ENCODE data around the gene FAU. TPM values are rescaled to one million over a fixed set of nuclear protein-coding genes. Genes with fewer than 3 reads are reported as not detected.

Gene FAU
- 358 and 363 TPM in 2 replicates for total RNA-seq

DNA sequence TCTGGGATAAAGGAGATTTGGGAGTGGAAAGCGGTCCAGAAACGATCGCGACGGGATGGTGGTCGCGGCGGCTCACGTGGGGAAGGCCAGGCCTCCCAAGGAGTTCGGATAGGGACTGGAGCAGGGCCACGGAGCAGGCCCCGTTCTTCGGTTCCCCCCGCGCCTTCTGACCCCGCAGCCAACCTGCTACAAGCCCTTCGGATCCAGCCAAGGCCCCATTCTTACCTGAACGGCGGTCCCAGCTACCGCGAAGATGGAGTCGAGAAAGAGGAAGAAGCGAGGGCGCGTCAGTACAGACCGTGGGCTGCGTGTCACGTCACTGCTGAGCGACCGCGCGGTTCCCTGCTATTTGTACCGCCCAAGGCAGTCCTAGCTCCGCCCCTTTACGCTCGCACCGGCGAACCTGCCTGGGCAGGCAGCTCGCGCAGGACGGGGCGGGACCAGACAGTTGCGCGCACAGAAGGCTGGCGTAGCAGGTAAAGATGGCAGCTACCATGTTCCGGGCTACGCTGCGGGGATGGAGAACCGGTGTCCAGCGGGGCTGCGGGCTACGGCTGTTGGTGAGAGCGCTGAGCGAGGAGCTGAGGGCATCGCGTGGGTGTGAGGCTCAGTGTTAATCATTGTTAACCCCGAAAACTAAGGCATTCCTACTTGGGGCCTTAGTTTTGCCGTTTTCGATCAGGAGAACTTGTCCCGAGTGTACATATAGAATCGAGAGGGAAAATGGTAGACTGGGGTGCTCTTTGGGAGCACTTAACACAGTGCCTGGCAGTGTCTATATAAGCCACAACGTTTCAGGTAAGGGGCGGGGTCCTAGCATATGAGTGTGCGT lies at the start of gene FAU, which contains the start of gene MRPL49:
Gene FAU, minus strand, starts transcription at position 270 of the 832 bp plus-strand sequence. CDS start 321 bp downstream, outside the sequence.
Gene MRPL49, plus strand, starts transcription at position 457 of the 832 bp plus-strand sequence. Its CDS starts 26 bp downstream, at position 483.

DNA sequence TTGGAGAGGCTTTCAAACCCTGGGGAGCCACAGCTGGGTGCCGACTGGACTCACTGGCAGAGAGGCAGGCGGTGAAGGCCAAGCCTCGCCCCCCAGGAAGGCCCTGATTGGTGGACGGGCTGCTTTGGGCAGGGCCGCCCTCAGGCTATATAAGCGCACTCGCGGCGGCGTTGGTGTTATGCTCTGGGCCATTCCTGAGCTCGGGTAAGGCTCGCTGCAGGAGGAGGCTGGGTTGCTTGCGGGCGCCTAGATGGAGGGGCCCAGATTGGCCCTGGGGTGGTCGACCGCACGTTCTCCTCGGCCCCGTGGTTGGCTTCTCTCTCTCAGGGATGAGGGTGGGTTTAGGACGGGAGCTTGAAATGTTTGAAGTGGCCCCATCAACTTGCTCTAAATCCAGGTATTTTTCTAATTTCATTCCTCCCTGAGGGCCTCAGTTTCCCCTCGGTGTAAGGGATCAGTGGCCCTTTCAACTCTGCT lies 48.2 kb upstream of the FAU start, which contains the start of gene SPDYC:
Gene SPDYC, plus strand, starts transcription at position 176 of the 477 bp plus-strand sequence. CDS start 1,125 bp downstream, outside the sequence.

DNA sequence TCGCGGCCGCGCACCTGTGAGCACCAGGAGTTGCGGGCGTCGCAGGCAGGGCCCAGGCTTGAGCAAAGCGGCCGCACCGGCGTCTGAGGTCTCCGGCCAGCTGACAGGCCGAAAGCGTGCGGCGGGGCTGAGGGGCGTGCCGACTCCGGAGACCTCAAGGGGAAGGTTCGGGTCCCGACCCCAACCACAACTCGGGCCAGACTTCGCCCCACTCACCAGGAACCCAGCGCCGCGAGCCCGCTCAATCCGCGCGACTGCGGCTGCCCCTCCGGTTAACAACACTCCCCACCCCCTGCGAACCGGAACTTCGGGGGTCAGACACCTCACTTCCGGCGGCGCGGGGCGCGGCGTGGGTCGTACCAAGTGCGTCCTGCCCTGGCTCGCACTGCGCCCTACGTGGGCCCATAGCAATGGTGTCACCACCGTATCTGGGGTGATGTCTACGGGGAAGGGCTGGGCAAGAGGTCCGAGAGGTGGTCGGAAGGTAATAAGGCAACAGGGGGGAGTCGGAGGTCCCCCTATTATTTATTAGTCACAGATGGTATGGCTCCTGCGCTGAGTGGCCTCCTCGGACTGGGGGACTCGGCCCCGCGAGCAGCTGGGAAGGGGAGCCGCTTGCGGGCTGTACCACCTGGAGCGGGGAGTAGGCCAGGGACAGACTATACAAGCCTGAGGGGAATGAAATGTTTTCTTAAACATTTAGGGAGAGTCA lies 12.5 kb upstream of the FAU start, which contains the start of gene SYVN1:
Gene SYVN1, minus strand, starts transcription at position 280 of the 712 bp plus-strand sequence. CDS start 918 bp downstream, outside the sequence.

DNA sequence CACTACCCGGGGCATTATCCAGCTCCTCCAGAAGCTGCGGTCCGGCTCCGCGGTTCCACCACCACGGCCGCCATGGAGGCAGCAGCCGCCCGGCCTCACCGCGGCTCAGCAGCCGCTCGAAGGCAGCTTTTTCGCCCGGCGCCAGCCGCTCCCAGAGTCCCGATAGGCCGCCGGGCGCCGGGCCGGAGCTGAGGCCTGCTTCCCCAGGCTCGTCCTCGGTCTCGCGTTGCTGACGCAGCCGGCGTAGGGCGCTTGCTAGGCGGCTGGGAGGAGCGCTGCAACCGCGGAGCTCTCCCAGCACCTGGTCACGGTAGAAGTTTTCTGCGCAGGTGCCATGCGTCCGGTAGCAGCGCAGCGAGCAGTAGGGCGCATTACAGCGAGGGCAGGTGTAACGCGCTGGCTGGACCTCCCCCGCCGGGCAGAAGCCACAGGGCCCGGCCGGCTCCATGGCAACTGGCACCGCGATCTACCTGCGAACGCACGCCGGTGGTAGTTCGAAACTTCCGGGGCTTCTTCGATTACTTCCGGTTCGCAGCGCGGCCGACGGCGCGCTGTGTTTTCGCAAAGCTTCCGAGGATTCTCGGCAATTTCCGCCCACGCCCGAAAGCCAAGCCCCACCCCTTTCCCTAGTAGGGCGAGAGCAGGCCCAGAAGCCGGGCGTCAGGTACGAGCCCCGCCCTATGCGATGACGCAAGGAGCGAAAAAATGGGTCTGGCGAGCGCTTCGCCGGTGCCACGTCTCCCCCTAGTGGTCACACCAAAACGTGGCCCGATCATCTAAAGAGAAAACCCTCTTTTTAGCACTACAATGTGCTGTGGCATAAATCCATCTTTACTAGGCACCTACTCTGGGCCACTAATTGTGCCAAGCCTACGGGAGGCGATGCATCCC lies 4.5 kb downstream of the FAU start, which contains the start of gene ZNHIT2:
Gene ZNHIT2, minus strand, starts transcription at position 496 of the 891 bp plus-strand sequence. Its CDS starts 48 bp downstream, at position 448.

DNA sequence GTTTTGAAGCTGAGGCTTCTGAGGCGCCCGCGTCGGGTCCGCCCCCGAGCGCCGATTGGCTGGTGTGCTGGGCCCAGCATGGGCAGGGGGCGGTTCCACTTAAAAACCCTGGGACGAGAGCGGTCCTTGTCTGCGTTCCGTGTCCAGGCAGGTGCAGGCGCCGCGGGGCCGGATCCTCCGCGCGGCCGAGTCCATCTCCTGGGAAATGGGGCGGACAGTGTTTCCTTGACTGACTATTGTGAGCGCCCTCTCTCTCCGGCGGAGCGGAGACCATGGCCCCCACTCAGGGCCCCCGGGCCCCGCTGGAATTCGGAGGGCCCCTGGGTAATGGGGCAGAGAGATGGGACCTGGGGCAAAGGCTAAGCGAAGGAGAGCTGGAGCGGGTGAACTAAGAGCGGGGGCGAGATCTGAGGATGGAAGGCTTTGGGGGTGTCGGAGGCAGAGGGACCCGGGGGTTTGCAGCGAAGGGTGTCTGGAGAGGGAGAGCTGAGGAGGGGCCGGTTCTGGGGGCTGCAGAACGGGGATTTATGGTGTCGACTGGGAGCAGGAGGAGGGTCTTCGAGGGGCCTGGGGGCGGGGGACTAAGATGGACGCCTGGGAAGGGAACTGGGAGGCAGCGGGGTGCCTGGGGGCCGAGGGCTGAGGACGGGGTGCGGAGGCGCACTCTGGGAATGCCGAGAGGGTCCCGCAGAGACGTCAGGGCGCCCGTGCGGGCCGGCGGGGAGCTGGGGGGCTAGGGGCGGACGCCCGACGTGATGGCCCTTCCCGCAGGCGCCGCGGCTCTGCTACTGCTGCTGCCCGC lies 10.0 kb downstream of the FAU start, which contains the start of gene TM7SF2:
Gene TM7SF2, plus strand, starts transcription at position 129 of the 802 bp plus-strand sequence. Its CDS starts 144 bp downstream, at position 273.

DNA sequence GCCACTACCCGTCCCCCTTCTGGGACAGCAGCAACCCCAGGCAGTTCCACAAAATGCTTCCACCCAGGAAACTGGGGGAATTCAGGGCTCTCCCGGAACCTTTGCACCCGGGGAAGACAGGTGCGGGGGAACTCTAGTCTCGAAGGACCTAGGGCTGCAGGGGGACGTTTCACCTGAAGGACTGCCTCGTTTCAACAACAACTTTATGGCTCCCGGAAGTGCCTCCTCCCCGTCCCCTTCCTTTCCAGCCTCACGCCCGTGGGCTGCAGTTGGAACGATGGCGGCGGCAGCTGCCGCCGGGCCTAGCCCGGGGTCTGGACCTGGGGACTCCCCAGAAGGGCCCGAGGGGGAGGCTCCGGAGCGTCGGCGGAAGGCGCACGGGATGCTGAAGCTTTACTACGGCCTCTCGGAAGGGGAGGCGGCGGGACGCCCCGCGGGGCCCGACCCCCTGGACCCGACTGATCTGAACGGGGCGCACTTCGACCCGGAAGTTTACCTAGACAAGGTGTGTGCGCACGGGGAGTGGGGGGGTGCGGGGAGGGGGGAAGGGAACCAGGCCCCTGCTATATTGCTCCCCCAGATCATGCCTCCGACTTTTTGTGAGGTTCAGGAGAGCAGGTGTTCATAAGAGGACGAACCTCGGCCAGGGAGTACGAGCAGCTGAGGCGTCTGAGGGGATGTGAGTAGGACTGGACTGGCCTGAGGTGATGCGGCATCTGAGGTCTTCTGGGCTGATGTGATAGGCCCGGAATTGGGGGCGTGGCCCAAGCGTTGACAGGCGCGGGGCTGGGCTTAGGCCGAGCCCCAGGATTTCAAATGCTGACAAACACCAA lies 25.7 kb downstream of the FAU start, which contains the start of gene VPS51:
Gene VPS51, plus strand, starts transcription at position 241 of the 833 bp plus-strand sequence. Its CDS starts 37 bp downstream, at position 278.

DNA sequence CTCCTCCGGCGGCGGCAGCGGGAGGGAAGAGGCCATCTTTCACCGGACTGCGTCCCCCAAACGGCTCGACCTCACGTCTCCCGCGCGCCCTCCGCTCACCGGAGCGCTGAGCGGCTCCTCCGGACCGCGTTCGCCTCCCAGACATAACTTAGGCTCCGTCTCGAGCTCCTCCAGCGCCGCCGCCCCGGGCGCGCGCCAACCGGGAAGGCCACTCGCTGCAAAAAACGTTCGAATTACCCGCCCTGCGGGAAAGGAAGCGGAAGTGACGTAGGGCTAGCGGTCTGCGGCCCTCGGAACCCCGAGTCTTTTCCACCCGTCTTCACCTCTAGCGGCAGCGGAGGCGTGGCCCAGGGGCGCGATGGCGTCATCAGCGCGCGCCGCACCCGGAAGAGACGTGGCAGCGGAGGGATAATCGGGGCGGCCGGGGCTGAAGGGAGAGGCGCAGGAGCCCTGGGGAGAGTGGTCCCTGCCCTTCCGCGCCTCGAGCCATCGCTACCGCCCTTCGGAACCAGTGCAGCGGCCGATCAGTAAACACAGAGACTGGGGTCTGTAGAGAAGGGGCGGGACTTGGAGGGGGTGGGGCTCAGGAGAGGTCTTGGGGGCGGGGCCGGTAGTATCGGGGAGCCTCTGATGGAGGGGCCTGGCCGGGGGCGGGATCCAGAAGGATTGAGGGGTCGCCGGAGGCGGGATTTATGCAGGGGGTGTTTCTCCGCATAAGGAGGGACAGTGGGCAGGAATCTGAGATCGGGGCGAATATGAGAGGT lies 37.9 kb downstream of the FAU start, which contains the start of the genes CDCA5 and ZFPL1:
Gene CDCA5, minus strand, starts transcription at position 207 of the 764 bp plus-strand sequence. Its CDS starts 62 bp downstream, at position 145.
Gene ZFPL1, plus strand, starts transcription at position 389 of the 764 bp plus-strand sequence. CDS start 477 bp downstream, outside the sequence.

Other genes starting within 250 kb of the FAU start
- gene EHD1, start 243.5 kb downstream of the FAU start, total RNA-seq = 41.6 and 107 TPM in 2 replicates
- gene ATG2A, start 204.9 kb downstream of the FAU start, total RNA-seq = 11.7 and 13.5 TPM in 2 replicates
- gene PPP2R5B, start 197.4 kb downstream of the FAU start, total RNA-seq = 6.0 and 28.2 TPM in 2 replicates
- gene GPHA2, start 186.2 kb downstream of the FAU start, total RNA-seq = not detected in 2 replicates
- gene MAJIN, start 150.0 kb downstream of the FAU start, total RNA-seq = not detected in 2 replicates
- gene BATF2, start 125.2 kb downstream of the FAU start, total RNA-seq = 0.21 and 0.96 TPM in 2 replicates
- 76.9 and 109 TPM in 2 replicates for gene ARL2, start 108.0 kb downstream of the FAU start, total RNA-seq
- 13.5 and 21.3 TPM in 2 replicates for gene SNX15, start 94.7 kb downstream of the FAU start, total RNA-seq
- 9.9 and 14.5 TPM in 2 replicates for gene SAC3D1, start 80.9 kb downstream of the FAU start, total RNA-seq
- 15.9 and 18.1 TPM in 2 replicates for gene NAALADL1, start 63.6 kb downstream of the FAU start, total RNA-seq
- gene CDCA5, start 38.1 kb downstream of the FAU start, total RNA-seq = 0.43 and 1.7 TPM in 2 replicates
- 33.0 and 41.2 TPM in 2 replicates for gene ZFPL1, start 37.9 kb downstream of the FAU start, total RNA-seq
- 178 and 180 TPM in 2 replicates for gene VPS51, start 25.9 kb downstream of the FAU start, total RNA-seq
- 30.6 and 40.3 TPM in 2 replicates for gene TM7SF2, start 10.3 kb downstream of the FAU start, total RNA-seq
- gene ZNHIT2, start 4.4 kb downstream of the FAU start, total RNA-seq = 21.2 and 22.6 TPM in 2 replicates
- gene MRPL49, start 187 bp upstream of the FAU start, total RNA-seq = 42.0 and 48.9 TPM in 2 replicates
- gene SYVN1, start 12.4 kb upstream of the FAU start, total RNA-seq = 10.0 and 19.0 TPM in 2 replicates
- gene SPDYC, start 48.1 kb upstream of the FAU start, total RNA-seq = not detected in 2 replicates
- gene CAPN1, start 59.8 kb upstream of the FAU start, total RNA-seq = 219 and 240 TPM in 2 replicates
- gene POLA2, start 139.8 kb upstream of the FAU start, total RNA-seq = 2.2 and 3.0 TPM in 2 replicates
- 2.6 and 9.9 TPM in 2 replicates for gene CDC42EP2, start 192.7 kb upstream of the FAU start, total RNA-seq
- gene DPF2, start 211.7 kb upstream of the FAU start, total RNA-seq = 24.8 and 29.8 TPM in 2 replicates
- under 0.01 and 0.43 TPM in 2 replicates for gene TIGD3, start 232.6 kb upstream of the FAU start, total RNA-seq